Right atrium auricular region (tissue), 2 donors: ENCODE data around the gene PPP1R36. TPM values are rescaled to one million over a fixed set of nuclear protein-coding genes. Genes with fewer than 3 reads are reported as not detected.
"Not testable (repeated sequence)": the region's sequence is repeated elsewhere in the genome, so short reads cannot be mapped to it uniquely, and the experiment has no call there.

Source experiments
- DNase-seq: peaks from one replicate; pipeline ENCODE4 v3.0.0-alpha.2; 2019; ENCODE audit warnings: low spot score
- H3K27ac ChIP-seq, 2 donors: fragments of 200-600 bp; sonication (generic); 1 replicate in 1 of 2; 2 replicates in 1 of 2; pipeline ENCODE4 v1.5.1; 2016 to 2019
- H3K27me3 ChIP-seq, 2 donors: fragments of 200-600 bp; sonication (generic); one replicate each; pipeline versions ENCODE4 v1.5.1 to v1.6.0; 2017 to 2019
- H3K36me3 ChIP-seq: fragments of 200-600 bp; sonication (generic); one replicate; pipeline ENCODE4 v1.5.1; 2016
- H3K4me1 ChIP-seq, 2 donors: fragments of 200-600 bp; sonication (generic); one replicate each; pipeline versions ENCODE4 v1.5.1 to v1.6.0; 2017 to 2019
- H3K4me3 ChIP-seq, 2 donors: fragments of 200-600 bp; sonication (generic); 1 replicate in 1 of 2; 2 replicates in 1 of 2; pipeline ENCODE4 v1.5.1; 2017 to 2019; ENCODE audit warnings: mild to moderate bottlenecking in 1 of 2, moderate library complexity in 1 of 2
- H3K9me3 ChIP-seq, 2 donors: fragments of 200-600 bp; sonication (generic); one replicate each; pipeline ENCODE4 v1.5.1; 2019
- CTCF ChIP-seq, 2 donors: fragments of 200-600 bp; sonication (generic); IDR thresholded peaks; one replicate each; pipeline ENCODE4 v1.5.1; 2019; ENCODE audit warnings: antibody characterized with exemption in 2 of 2
- total RNA-seq, 2 donors: library from RNA; depleted of rRNA; stranded (reverse); fragments of >200 nt; gene quantifications; one replicate each; pipeline ENCODE4 v1.1.0, GENCODE V29; 2016

PPP1R36 gene
- total RNA-seq, 2 donors from 2014 or later = 0.31 TPM; not detected in 1

GRCh38 chr14:64566651-64567122, 16.9 kb downstream of the PPP1R36 start:
- H3K27ac ChIP-seq = peak overlapping the region in 1 of 2 donors; percentile 55
- TF ChIP-seq CTCF (IDR thresholded peaks at IDR 0.05) = no peak
- H3K4me3 ChIP-seq = no peak overlapping the region
- H3K9me3 ChIP-seq = no peaks in the 10 kb centered on the region
- H3K4me1 ChIP-seq = peaks cover 0 to 32% of the 10 kb centered on the region in 2 donors
- no peak for DNase-seq
- no peaks in the 10 kb centered on the region for H3K36me3 ChIP-seq
- no peaks in the 10 kb centered on the region for H3K27me3 ChIP-seq

GRCh38 chr14:64569138-64569631, 19.4 kb downstream of the PPP1R36 start:
- H3K27me3 ChIP-seq = no peaks in the 10 kb centered on the region
- peaks cover 0 to 42% of the 10 kb centered on the region in 2 donors for H3K4me1 ChIP-seq
- H3K27ac ChIP-seq = peak overlapping the region; percentile 62 to 68
- H3K36me3 ChIP-seq = no peaks in the 10 kb centered on the region
- no peak overlapping the region for H3K4me3 ChIP-seq
- TF ChIP-seq CTCF (IDR thresholded peaks at IDR 0.05) = no peak
- H3K9me3 ChIP-seq = no peaks in the 10 kb centered on the region
- DNase-seq = peak; percentile 85

GRCh38 chr14:64569646-64570045, 19.9 kb downstream of the PPP1R36 start:
- not testable (repeated sequence) for DNase-seq, H3K9me3 ChIP-seq, H3K36me3 ChIP-seq, H3K27me3 ChIP-seq, H3K4me3 ChIP-seq
- H3K4me1 ChIP-seq = peaks cover 0 to 42% of the 10 kb centered on the region in 2 donors
- H3K27ac ChIP-seq = peak overlapping the region; percentile 62 to 68

- Histone ChIP-seq H3K4me3 (no peak overlapping the region), H3K36me3 (no peaks in the 10 kb centered on the region), H3K27me3 (no peaks in the 10 kb centered on the region), H3K27ac (peak overlapping the region; percentile 19 to 26), H3K9me3 (no peaks in the 10 kb centered on the region), H3K4me1 (peaks cover 0 to 32% of the 10 kb centered on the region in 2 donors)
- no peak for TF ChIP-seq CTCF (IDR thresholded peaks at IDR 0.05)
- no peak for DNase-seq
These were observed 22.8 kb downstream of the PPP1R36 start for GRCh38 chr14:64572386-64573104.

GRCh38 chr14:64573109-64573508, 23.3 kb downstream of the PPP1R36 start:
- no peak overlapping the region for H3K4me3 ChIP-seq
- H3K27me3 ChIP-seq = no peaks in the 10 kb centered on the region
- DNase-seq = no peak
- no peaks in the 10 kb centered on the region for H3K36me3 ChIP-seq
- peak overlapping the region; percentile 19 to 26 for H3K27ac ChIP-seq
- TF ChIP-seq CTCF (IDR thresholded peaks at IDR 0.05) = no peak
- H3K4me1 ChIP-seq = peaks cover 0 to 31% of the 10 kb centered on the region in 2 donors
- no peaks in the 10 kb centered on the region for H3K9me3 ChIP-seq

GRCh38 chr14:64574371-64575107, 24.8 kb downstream of the PPP1R36 start:
- H3K4me3 ChIP-seq = no peak overlapping the region
- H3K27ac ChIP-seq = no peak overlapping the region

More at GRCh38 chr14:64574371-64575107, 24.8 kb downstream of the PPP1R36 start:
- TF ChIP-seq CTCF (IDR thresholded peaks at IDR 0.05) = no peak
- H3K36me3 ChIP-seq = no peaks in the 10 kb centered on the region
- H3K27me3 ChIP-seq = no peaks in the 10 kb centered on the region
- no peaks in the 10 kb centered on the region for H3K9me3 ChIP-seq
- H3K4me1 ChIP-seq = peaks cover 0 to 17% of the 10 kb centered on the region in 2 donors
- DNase-seq = no peak
